Measurements from ENCODE around the gene TP73.

TP73 gene

DNA sequence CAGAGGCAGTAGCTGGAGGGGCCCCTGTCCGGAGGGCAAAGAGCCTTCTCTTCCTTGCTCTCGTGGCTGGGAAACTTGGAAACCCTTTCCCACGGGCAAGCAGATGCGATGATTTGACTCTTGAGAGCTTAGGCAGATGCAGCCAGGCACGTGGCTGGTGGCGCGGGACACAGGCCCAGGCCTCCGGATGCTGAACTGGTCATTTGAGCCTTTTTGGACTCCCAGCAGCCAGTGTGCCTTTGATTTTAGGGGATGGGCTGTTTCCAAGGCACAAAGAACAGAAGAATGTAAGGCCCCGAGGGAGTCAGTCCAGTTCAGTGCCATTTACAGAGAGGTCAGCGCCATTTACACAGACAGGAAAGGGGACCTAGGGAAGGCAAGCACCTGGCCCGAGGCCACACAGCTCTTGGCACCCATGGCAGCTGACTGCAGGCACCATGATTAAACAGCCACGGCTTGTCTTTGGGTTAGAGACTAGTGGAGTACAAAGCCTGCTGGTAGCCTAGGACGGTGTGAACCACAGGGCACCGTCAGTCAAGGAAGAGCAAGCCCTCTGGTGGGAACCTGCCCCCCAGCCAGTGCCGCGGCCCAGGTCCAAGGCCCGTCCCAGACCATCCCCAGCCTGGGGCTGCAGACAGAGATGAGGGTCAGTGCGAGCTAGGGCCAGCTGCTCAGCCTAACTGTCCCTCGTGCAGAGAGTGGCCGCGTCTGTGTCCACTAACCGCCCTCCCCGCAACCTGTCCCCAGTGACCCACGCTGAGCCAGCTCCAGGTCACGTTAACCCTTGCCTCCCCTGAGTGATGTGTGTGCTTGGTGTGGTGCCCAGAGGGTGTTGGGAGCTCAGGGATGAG is 79.5 kb downstream of the TP73 start:
- no peak for DNase-seq

DNA sequence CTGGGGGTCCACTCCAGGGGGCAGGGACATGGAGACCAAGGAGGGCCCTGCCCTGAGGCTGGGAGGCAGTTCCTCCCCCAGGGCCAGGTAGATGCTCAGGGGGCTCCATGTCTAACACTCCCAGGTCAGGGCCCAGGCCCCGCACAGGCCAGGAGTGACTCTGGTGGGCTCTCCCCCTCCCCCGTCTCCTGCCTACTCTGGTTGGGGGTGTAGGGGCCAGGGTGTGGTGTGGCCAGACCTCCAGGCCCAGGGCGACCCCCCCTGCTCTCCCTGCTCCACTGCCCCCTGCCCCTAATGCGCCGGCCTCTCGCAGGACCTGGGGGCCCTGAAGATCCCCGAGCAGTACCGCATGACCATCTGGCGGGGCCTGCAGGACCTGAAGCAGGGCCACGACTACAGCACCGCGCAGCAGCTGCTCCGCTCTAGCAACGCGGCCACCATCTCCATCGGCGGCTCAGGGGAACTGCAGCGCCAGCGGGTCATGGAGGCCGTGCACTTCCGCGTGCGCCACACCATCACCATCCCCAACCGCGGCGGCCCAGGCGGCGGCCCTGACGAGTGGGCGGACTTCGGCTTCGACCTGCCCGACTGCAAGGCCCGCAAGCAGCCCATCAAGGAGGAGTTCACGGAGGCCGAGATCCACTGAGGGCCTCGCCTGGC is 80.2 kb downstream of the TP73 start:
- DNase-seq = no peak

DNA sequence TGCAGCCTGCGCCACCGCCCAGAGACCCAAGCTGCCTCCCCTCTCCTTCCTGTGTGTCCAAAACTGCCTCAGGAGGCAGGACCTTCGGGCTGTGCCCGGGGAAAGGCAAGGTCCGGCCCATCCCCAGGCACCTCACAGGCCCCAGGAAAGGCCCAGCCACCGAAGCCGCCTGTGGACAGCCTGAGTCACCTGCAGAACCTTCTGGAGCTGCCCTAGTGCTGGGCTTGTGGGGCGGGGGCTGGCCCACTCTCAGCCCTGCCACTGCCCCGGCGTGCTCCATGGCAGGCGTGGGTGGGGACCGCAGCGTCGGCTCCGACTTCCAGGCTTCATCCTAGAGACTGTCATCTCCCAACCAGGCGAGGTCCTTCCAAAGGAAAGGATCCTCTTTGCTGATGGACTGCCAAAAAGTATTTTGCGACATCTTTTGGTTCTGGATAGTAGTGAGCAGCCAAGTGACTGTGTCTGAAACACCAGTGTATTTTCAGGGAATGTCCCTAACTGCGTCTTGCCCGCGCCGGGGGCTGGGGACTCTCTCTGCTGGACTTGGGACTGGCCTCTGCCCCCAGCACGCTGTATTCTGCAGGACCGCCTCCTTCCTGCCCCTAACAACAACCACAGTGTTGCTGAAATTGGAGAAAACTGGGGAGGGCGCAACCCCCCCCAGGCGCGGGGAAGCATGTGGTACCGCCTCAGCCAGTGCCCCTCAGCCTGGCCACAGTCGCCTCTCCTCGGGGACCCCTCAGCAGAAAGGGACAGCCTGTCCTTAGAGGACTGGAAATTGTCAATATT is 81.0 kb downstream of the TP73 start:
- DNase-seq = no peak

DNA sequence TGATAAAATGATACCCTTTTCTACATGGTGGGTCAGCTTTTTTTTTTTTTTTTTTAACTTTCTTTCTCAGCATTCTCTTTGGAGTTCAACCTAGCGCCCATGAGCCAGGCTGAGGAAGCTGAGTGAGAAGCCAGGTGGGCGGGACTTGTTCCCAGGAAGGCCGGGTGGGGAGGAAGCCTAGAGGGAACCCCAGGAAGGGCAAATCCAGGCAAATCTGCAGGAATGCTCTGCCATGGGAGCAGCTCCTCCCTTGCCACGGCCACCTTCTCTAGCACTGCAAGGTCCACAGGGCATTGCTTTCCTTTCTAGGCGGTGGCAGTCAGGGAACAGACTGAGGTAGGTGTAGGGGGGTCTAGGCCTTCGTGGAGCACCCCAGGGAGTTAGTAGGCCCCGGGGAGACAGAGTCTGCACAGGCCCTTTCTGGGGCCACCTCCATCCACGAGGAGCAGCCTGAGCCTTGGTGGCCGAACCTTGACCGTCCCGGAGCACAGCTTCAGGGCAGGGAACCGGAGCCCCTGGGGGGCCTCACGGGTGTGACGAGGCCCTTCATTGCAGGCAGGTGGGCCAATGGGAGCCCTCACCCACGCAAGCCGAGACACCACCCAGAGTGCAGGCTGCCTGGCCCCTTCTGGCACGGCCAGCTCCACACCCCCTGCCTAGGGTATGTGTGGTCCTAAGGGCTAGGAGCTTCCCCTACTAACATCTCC is 81.7 kb downstream of the TP73 start:
- peak; percentile 2 for DNase-seq

DNA sequence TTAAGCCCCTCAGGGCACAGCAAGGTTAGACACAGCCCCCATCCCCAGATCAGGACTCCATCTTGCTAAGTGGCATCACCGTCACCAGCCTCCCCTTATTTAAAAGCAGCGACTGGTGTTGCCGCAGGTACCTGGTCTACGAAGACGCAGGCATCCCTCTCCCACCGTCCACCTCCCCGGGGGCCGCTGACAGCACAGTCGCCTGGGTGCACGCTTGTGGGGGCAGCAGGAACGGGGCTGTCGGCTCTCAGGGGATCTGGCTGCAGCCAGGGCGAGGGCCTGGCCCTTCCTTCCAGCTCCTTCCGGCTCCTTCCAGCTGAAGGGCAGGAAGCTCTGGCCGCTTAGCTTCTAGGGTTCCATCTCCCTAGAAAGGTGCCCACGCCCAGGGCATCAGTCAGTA is 82.3 kb downstream of the TP73 start:
- DNase-seq = no peak

DNA sequence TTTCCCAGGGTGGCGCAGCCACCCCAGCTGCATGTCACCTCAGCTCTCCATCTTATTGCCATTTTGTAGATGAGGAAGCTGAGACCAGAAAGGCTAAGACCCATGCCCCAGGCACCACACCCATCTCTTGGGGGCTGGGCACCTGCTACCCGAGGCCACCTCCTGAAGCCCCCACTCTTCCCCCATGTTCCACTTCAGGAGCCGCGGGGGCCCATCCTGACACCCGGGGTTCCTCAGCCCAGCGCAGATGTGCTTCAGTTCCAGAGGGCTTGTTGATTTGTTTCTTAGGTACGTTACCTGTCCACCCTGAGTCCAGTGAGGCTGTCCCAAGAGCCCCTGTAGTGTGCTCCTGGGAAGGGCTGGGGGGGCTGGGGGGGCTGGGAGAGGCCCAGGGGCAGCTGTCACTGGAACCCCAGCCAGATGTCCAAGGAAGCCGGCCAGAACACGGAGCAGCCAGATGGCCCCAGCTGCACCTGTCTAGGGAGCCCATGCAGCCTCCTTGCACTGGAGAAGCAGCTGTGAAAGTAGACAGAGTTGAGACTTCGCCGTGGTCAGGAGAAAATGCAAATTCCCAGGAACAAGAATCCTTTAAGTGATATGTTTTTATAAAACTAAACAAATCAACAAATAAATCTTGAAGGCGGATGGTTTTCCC is 82.8 kb downstream of the TP73 start:
- DNase-seq = no peak

DNA sequence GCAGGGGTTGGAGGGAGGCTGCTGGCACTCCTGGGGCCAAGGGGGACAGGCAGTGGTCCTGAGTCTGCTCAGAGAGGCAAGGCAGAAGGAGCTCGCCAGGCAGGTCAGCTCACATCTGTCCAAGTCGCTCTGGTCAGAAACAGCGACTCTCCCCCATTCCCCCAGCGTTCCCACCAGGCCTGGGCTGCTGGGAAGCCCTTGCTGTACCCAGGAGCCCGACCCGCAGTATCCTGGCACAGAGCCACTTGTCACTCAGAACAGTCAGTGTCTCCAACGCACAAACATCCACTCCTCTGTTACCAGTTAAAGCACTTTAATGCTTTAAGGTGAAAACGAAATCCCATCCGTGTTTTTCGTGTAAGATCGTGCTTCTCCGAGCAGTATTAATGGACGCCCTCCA is 83.4 kb downstream of the TP73 start:
- no peak for DNase-seq

DNA sequence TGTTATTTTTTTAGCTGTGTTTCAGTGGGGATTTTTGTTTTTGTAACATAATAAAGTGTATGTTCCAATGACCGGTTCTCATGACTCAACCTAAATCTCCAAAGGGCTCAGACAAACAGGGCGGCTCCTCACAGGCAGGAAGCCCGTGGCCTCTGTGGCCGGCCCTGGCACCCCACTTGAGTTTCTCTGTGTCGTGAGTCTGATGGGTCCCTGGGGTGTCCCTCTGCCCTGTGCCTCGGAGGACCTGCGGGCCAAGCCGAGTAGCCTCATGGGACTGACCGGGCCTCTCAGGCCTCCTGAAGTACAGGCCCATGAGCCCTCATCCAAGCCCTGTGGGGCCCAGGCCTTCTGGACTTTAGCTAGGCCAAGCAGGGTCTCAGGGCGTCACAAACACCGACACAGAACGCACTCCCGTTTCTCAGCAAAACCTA is 83.8 kb downstream of the TP73 start:
- no peak for DNase-seq

DNA sequence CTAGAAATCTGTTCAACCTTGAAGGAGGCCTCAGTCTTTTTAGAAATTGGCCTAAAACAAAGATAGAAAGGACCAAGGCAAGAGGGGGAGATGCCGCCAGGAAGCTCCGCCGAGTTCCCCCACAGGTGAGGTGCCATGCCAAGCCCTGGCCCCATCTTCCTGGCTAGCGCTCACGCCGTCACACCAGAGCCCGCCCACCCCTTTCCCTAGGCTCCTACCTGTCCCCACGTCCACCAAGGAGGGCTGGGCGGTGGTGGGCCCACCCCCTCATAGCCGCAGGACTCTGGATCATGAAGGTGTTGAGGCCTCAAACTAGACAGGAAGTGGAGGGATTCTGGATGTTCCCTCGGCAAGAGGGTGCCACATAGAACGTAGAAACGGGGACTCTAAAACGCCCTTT is 84.4 kb downstream of the TP73 start:
- DNase-seq = no peak

DNA sequence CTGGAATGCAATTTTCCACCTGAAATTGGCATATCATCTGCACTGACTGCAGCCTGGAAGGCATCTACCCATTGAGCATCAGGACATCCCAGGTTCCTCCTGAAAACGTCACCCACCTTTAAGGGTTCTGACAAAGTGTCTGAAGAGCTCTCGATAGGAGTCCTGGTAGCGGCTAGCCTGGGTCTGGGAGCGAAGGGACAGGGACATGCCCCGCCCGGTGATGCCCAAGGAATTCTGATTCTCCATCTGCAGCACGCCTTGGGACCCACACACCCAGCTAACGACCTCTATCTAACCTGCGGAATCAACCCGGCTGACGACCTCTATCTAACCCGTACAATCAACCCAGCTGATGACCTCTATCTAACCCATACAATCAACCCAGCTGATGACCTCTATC is 86.6 kb downstream of the TP73 start:
- no peak for DNase-seq

DNA sequence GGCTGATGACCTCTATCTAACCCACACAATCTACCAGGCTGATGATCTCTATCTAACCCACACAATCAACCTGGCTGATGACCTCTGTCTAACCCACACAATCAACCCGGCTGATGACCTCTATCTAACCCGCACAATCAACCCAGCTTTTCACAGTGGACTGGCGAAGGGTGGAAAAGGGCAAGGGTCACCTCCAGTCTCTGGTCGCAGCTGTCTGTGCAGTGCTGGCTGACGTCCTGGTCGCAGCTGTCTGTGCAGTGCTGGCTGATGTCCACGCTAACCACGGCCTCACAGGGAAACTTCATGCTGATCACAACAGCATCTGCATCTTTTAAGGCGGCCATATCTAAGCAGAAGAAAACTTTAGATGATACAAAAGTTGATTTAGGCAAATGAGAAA is 87.7 kb downstream of the TP73 start:
- DNase-seq = no peak

DNA sequence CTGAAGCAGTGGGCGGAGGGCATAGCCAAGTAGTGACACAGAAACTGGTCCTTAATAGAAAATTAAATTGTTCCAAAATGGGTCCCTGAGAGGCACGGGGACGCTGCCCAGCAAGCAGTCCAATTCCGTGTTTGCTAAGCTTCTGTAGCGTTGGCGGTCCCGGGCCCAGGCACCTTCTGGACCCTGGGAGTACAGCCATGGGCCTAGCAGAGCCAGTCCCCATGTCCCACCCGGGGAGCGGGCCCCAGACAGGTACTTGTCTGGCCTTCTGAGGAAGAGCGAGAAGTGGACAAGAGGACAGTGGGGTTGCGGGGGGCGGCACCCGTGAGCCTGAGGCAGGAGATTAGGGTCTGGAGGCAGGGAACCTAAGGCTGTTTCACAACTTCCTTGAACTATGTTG is 88.4 kb downstream of the TP73 start:
- no peak for DNase-seq

DNA sequence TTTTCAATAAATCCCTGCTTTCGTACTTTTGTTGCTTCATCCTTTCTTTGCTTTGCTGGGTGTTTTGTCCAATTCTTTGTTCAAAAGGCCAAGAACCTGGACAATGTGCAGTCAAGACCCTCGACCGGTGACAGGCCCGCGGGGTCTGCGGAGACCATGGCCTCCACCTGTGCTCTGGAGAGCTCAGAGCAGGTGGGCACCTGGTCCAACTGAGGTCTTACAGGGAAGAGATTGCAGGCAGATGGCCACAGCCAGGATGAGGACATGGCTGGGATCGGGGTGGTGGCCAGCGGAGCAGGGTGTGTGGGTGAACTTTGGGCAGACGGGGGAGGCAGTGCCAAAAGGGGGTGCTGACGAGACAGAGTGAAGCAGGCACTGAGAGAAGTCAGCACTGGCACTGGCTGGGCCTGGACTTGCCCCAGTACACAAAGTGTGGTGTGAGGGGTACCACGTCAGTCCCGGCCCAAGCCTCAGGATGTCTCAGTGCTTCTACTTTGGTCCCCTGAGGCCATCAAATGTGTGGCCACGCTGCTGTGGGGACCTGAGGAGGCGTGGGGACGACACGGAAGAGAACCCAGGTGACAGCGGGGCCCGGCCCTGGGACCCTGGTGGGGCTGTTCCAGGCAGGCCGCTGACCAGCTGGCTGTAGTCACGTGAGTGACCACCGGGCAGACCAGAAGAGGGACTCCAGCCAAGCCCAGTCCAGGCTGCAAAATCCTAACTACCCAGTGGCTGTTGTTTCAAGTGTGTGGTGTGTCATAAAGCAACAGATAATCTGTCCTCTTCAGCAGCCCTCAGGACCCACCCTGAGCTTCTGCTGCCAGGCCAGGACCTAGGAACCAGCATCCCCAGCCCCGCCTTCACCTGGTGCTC is 89.5 kb downstream of the TP73 start:
- no peak for DNase-seq

DNA sequence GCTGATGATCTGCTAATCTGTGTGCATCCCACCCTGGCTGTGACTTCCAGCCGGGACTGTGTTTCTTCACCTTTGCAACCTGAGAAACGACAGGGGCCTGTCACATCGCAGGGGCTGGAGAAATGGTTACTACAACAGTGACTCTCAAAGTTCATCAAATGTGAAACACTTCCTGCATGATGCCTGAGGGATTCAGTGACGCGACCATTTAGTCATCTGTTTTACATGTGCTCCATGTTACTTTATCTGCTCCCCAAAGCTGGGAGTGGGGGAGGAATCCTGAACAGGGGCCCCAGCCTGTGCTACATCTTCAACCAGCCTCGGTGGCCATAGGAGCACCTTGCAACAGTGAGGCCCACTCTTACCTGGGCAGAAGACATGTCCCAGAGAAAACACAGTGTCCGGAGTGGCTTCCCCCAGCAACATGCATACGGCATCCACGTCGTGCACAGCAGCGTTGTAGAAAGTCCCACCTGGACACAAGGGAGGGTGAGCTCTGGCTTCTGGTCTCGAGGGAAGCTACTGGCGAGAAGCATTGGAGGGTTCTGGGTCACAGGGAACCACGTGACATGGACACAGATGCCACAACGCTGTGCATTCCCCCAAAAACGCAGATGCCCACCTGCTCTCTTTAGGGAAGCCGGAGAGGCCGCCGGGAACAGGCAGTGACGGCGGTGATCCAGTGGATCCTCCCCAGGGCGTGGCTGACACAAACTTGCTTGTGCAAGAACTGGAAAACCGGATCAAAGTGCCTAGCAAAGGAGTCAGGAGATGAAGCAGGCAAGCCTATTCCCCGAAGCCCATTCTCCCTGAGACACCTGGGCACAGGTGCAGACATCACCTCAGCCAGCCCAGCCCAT is 90.4 kb downstream of the TP73 start:
- DNase-seq = no peak

DNA sequence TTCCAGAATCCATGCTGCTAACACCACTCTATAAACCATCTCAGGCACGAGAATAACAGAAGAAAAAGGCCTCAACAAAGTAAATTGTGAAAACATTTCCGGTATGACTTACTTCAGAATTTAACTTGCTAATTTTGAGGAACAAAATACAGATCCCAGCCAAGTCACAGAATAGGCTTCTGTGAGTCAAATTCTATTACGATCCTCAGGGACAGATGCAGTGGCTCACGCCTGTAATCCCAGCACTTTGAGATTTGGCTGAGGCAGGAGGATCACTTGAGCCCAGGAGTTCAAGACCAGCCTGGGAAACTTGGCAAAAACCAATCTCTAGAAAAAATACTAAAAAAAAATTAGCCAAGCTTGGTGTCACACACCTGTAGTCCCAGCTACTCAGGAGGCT is 91.1 kb downstream of the TP73 start:
- no peak for DNase-seq

DNA sequence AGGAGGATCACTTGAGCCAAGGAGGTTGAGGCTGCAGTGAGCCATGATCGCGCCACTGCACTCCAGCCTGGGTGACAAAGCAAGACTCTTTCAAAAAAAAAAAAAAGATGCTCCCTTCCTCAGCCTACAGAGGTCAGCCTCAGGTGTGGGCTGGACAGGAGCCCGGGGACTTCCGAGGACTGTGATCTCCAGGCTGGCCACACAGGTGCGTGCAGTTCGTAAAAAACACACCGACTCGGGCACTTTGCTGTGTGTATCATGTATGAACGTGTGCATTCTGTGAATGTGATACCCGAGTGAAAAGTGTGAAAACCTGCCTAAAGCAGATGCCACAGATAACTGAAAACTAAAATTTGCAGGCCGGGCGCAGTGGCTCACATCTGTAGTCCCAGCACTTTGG is 91.5 kb downstream of the TP73 start:
- no peak for DNase-seq

DNA sequence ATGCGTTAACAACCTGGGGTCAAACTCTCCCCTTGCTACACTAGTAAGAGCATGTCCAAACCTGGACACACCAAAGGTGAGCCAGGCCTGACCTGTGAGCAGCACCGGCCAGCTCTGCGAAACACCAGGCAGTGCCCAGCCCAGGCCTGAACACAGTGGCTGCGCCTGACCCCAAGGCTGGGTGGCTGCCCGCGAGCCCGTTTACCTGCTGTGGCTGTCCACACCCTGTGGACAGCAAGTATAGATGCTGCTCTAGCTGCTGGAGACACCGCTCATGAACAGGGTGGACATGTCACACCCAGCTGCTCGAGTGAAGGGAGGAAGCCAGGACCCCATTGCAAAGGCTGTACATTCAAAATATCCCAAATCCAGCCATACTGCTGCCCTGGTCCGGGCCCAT is 92.3 kb downstream of the TP73 start:
- DNase-seq = no peak

DNA sequence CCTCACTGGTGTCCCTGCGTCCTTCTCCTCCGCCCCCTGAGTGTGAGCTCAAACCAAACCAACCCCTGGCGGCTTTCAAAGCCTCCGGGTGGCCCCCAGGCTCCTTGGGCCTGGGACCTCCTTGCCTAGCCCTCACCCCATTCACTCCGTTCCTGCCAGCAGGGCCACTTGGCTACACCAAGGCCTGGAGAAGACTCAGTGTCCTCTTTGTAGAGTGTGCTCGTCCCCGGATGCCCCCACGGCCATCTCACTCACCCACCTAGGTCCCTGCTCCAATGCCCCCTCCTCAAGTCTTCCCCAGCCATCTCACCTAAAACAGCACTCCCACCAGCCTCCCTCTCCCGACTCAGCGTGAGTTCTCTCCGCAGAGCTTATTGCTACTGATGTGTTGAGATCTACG is 92.8 kb downstream of the TP73 start:
- no peak for DNase-seq

DNA sequence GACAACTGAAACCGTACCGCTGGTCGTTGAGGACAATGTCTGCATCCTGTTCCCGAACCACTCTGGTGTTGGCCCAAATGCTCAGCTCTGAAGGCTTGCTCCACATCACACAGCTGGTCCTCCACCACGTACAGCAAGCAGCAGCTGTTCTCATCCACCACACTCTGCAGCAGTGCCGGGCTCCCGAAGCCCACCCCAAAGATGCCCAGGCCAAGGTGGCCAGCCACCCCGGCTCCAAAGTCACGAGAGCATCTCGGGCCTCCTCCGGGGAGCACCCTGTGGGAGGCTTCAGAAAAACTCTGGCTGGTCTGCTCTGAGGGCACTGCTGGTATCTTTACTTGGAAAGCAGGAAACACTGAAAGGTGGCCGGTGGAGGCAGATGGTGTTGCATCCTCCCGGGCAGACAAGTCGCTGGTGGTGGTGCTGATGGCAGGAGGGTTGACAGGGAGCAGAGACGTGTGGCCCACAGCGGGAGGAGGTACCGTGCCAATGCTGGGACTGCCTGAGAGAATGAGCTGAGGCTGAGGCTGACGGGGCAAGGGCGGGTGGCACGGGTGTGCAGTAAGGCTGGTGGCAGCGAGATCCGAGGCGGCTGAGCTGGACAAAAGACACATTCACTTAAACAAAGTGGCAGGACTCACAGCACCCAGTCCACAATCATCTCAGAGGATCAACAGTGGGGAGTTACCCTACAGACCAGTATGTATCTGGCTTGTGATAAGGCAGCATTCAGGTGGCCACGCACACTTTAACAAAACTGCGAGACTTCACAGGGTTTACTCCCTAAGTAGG is 93.5 kb downstream of the TP73 start:
- no peak for DNase-seq

DNA sequence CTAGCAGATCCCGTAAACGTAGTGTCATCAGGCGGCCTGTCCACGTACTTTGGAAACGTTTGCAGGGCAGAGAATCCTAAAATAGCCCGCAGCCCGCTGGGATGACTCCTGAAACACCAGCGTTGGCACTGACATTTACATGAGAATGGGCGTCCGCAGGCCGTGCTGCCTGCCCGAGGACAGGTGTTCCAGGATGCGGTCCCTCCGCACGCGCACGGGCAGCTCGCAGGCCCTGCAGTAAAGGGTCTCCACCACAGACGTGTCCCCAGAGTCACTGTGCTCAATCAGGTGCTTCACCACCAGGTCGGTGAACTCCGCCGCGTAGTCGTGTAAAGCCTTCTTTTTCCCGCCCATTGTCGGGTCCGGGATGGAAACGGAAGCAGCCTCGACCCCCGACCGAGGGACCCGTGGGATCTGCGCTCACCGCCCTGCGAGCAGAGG is 94.1 kb downstream of the TP73 start:
- DNase-seq = no peak

Measured in HCEC 1CT (cell line).